Measurements from ENCODE around the gene MFAP3L.

- no peak for TF ChIP-seq POLR2A (IDR thresholded peaks at IDR 0.05)
- no peak for TF ChIP-seq CTCF (IDR thresholded peaks at IDR 0.05)
Measured at GRCh38 chr4:169941141-169941540, 85.1 kb downstream of the MFAP3L start.

All from ovary (tissue), 3 donors.